Measurements from ENCODE around the gene DGCR2.
"Not testable (repeated sequence)": the region's sequence is repeated elsewhere in the genome, so short reads cannot be mapped to it uniquely, and the experiment has no call there.

The DGCR2 gene

DNA sequence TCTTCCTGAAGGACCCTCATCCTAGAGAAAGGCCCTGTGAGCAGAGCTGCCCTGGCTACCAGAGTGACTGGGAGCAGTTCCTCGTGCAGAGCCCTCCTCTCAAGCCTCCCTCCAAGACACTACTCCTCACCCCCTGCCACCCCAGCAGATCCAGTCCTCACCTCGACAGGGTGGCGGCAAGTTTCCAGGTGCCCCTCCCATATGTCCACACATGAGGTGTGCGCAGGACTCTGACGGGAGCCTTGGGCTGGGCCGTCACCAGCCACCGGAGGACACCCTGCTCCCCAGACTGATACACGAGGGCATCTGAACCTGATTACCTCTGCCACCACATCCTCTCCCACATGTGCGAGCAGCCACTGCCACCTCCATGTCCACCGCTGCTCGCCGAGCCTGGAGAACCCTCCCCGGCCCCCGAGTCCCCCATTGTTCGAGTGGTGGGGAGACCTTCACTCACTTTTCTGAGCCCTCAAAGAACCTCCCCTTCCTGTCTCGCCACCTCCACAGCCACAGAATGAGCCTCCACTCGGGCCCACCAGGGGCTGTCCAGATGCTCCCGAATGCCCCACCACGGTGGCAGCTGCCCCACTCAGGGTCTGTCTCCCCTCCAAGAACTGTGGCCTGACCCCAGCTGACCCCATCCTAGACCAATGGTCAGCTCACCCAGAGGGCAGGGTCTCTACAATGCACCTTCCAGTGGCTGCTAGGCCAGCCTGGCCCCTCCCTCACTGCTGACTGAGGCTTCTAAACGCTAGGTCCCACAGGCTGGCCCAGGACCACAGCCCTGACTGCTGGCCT, 62.5 kb downstream of the DGCR2 start:
- no peak for DNase-seq (ENCODE audit: low spot score)

DNA sequence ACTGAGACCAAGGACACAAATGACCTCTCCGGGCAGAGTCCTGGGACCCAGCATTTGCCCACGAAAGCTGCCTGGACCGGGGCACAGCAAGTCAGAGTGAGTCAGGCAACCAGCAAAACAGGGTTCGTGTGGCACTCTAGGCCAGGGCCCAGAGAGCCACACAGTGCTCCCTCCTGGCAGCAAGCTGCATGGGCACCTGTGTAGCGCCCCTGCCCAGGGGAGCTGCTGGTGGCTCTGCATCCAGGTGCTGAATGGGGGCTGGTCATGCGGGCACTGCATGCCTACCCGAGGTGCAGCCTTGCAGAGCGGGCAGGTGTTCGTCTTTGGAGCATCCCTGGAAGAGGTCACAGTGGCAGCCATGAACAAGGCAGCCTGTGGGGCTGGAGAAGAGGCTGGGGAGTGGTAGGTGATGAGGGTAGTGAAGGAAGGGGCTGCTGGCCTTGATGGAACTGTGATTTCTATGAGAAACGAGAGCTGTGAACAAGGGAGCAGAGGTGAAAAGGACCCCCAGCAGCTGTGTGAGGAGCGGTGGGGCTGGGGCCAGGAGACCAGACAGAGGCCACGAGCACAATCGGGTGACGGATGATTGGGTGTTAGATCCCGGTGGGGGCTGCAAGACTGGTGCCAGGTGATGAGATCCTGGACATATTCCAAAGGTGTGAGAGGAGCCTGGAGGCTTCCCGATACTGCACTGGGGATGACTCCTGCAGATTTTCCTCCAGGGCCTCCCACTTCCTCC, 63.3 kb downstream of the DGCR2 start:
- no peak for DNase-seq (ENCODE audit: low spot score)

DNA sequence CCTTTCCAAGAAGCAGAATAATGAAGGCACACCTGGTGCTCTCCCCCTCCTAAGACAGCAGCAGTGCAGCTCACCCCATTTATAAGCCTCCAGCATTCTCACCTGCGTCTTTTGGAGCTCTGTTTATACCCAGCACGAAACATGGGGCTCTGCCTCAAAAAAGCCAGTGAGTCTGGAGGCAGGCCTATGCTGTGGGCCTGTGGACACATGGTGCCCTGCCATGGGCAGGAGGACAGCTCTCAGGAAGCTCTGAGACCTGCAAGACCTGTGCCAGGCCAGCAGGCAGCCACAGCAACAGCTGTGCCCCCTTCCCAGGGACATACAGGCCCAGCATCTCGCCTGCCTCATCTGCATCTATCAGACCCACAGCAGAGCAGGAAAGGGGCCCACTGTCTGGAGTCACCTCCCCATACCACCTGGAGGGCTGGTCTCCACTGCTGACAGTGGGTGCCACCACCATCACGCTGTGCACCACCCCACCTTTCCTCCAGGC, 64.2 kb downstream of the DGCR2 start:
- DNase-seq (ENCODE audit: low spot score) = no peak

DNA sequence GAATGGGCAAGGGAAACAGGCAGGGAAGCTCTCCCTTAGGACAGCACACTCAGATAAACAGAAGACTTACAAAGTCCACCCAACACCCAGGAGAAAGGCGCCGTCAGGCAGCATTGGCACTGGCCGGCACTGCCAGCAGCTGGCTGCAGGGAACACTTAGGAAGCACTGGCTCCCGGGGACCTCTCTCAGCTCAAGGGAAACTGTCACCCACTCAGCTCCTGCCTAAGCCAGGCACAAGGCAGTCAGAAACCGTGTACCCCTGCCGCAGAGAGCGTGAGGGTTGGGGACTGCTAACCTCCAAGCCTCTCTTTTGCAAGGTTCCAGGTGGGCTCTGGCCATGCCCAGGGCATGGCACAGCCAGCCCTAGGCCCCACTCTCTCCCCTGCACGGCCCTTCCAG, 64.7 kb downstream of the DGCR2 start:
- no peak for DNase-seq (ENCODE audit: low spot score)

DNA sequence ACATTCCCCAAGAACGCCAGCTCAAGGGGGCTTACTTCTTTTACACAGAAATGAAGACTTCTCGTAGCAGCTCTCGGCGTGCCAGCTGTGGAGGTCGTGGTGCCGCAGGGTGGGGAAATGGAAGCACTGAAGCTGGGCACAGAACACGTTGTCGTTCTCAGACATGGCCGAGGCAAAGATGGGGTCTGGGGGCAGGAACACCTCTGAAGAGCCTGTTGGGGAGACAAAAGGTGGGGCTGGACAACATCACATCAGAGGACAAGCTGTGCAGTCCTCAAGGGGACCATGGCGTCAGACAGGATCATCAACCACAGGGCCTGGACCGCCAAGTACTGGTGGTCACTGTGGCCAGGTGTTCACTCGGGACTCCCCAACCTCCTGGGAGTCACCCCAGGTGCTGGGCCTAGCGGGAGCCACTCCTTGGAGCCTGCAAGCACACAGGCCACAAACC, 65.2 kb downstream of the DGCR2 start:
- no peak for DNase-seq (ENCODE audit: low spot score)

DNA sequence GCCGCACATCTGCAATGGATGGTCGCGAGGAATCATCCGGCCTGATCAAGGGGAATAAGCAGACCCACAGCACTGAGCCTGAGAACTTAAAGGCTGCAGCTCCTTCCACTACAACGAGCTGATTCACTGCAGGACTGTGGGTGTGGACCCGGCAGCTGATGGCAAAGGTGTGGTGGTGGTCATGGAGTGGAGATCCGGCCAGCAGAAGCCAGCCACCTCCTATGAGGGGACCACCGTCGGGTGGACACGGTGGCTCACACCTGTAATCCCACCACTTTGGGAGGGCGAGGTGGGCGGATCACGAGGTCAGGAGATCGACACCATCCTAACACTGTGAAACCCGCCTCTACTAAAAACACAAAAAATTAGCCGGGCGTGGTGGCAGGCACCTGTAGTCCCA, 66.4 kb downstream of the DGCR2 start:
- no peak for DNase-seq (ENCODE audit: low spot score)

DNA sequence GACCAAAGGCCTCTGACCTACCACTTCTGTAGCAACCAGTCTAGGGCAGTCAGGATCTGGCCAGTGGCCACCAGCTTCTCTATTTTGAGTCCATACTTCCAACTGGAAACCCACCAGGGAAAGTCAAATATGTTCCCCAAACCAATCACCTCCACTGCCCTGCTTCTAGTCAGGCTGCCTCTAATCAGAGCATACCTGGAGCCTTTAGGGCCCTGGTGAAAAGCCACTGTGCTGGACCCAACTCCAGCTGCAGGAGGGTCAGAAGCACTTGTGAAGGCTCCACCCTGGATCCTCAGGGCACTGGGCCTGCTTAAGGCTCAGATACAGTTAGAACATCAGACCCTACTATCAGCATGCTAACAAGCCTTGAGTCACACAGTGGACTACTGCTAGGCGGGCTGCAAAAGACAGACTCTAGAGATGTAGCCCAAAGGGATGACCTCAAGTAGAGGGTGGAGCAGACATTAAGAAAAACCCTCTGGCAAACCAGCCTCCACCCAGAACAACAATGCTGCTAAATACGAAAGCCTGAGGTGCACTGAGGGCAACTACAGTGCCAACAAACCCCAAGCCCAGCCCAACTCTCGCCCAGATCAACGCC, 69.2 kb downstream of the DGCR2 start:
- DNase-seq (ENCODE audit: low spot score) = no peak

DNA sequence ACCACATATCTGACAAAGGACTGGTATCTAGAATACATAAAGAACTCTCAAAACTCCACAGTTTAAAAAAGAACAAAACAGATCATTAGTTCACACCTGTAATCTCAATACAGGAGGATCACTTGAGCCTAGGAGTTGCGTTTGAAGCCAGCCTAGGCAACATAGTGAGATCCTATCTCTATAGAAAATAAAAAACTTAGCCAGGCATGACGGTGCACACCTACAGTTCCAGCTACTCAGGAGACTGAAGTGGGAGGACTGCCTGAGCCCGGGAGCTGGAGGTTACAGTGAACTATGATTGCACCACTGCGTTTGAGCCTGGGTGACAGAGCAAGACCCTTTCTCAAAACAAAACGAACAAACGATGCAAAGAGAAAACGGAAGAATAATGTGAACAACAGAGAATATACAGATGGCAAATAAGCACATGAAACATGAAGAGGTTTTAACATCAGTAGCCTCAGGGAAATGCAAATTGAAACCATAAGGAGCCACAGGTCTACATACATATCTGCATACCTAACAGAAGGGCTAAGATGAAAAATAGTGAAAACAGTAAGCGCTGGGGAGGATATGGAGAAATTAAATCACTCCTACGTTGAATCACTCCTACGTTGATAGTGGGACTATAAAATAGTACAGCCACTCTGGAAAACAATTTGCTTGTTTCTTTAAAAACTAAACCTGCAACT, 70.7 kb downstream of the DGCR2 start:
- no peak for DNase-seq (ENCODE audit: low spot score)

DNA sequence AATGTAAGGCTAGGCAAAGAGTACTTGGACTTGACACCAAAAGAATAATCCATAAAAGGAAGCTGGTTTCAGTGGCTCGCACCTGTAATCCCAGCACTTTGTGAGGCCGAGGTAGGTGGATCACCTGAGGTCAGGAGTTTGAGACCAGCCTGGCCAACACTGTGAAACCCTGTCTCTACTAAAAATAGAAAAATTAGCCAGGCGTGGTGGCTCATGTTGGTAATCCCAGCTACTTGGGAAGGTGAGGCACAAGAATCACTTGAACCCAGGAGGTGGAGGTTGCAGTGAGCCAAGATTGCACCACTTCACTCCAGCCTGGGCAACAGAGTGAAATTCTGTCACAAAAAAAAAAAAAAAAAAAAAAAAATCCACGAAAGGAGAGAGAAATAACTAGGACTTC, 71.4 kb downstream of the DGCR2 start:
- DNase-seq (ENCODE audit: low spot score) = not testable (repeated sequence)

DNA sequence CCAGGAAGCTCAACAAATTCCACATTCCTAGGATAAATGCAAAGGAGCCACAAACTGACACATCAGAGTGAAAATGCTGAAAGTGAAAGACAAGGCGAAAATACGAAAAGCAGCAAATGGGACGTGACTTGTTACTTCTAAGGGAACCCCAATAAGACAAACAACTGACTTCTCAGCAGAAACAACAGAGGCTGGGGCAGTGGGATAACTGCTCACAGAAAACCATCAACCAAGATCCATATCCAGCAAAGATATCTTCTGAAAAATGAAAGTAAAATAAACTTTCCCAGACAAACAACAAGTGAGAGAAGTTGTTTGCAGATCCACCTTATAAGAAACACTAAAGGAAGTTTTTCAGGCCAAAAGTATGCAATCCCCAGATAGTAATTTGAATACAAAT, 72.1 kb downstream of the DGCR2 start:
- no peak for DNase-seq (ENCODE audit: low spot score)

DNA sequence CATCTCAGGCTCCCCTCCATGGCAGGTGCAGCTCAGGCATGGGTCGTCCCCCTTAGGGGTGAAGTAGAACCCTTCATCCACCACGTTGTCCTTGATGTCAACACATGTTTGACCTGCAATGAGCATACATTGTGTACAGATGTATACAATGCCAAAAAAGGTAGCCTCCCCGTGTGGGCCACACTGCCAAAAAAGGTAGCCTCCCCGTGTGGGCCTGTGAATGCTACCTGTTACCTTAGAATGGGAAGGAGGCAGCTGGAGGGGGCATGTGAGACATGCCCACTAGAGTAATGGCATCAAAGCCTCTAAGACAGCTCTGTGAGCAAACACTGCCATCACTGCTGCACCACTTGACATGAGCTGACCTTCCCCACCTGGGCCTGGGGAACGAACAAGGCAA, 73.7 kb downstream of the DGCR2 start:
- DNase-seq (ENCODE audit: low spot score) = no peak

DNA sequence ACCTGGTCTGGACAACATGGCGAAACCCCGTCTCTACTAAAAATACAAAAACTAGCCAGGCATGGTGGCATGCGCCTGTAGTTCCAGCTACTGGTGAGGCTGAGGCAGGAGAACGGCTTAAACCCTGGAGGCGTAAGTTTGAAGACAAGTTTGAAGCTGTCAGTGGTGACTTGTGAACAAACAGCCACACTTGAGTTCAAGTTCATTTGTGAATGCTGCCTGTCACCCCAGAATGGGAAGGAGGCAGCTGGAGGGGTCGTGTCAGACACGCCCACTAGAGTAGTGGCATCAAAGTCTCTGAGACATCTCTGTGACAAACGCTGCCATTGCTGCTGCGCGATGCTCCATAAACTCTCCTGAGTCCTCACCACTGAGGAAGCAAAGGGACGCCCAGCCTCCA, 74.2 kb downstream of the DGCR2 start:
- no peak for DNase-seq (ENCODE audit: low spot score)

DNA sequence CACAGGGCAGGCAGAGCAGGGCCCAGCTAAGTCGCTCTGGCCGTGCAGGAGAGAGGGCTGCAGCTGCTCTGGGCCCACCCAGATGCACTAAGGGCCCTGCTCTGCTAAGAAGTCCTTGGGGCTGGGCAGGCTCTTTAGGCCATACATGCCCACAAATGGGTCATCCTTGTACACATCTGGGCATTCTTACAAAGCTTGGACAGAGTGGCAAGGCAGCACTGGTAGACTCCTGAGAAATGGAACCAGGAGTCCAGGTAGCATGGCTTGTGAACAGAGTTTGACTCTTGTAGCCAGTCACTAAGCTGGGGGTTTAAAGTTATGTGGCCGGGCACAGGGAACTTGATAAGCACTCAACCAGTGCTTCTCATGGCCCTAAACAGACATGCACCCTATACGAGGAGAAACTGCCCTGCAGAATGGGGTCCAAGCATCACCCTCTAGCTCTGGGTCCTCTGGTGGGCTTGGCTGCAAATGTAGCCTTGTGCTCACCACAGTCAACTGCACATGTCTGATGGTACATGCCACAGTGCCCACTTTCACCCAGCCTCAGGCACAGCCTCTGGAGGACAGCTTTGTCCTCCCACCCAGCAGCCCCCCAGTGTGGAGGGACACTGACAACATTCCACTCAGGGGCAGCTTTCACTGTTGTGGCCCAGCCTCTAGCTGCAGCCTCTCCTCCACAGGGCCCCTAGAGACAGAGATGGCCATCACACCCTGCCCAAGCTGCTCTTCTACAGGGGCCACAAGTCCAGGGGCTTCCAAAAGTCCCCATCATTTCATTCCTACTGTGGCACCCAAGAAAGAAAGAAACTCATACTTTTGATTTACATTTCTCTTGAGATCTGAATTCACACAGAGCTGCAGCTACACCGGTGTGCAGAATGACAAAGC, 75.2 kb downstream of the DGCR2 start:
- DNase-seq (ENCODE audit: low spot score) = no peak

DNA sequence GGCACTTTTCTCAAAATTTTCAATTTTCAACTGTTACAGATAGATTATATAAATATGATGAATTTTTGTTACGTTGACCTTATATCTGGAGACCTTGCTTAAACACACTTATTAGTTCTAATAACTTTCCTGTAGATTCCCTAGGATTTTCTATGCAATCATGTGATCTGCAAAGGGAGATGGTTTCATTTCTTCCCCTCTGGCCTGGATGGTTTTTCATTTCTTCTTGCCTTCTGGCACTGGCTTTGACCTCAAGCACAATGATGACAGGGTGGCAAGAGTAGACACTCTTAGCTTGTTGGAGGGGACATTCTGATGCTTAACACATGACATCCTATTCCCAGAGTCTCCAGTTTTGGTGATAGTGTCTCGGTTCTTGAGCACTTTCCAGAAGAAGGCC, 75.9 kb downstream of the DGCR2 start:
- DNase-seq (ENCODE audit: low spot score) = no peak

DNA sequence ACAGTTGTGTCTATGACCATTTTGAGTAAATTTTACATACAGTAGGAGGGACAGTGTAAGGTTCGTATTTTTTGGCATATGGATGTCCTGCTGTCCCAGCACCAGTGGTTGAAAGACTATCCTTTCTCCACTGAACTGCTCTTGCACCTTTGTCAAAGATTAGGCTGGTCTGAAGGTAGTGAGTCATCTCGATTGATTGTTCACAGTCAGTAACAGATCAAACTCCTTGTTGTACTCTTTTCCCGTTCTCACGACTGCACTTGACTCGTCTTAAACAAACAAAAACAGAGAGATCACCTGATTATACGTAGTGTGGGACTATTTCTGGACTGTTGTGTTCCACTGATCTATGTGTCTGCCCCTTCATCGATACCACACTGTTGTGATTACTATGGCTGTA, 77.1 kb downstream of the DGCR2 start:
- DNase-seq (ENCODE audit: low spot score) = no peak

DNA sequence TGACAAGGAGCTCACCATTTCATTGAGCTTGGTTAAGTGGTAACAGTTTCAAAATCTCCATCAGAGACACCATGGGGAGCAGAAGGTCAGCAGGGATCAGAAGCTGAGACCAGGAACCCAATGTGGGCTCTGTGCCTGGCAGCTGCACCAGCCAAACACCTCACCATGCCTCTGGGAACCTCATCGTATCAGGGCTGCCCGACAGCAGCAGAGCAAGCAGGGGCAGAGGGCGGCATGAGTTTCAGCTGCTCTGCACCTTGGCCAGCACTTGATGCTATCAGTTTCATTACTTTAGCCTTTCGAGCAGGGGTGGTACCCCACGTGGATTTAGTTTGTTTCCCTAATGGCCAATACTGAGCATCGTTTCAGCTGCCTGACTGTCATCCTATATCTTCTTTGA, 77.8 kb downstream of the DGCR2 start:
- DNase-seq (ENCODE audit: low spot score) = no peak

DNA sequence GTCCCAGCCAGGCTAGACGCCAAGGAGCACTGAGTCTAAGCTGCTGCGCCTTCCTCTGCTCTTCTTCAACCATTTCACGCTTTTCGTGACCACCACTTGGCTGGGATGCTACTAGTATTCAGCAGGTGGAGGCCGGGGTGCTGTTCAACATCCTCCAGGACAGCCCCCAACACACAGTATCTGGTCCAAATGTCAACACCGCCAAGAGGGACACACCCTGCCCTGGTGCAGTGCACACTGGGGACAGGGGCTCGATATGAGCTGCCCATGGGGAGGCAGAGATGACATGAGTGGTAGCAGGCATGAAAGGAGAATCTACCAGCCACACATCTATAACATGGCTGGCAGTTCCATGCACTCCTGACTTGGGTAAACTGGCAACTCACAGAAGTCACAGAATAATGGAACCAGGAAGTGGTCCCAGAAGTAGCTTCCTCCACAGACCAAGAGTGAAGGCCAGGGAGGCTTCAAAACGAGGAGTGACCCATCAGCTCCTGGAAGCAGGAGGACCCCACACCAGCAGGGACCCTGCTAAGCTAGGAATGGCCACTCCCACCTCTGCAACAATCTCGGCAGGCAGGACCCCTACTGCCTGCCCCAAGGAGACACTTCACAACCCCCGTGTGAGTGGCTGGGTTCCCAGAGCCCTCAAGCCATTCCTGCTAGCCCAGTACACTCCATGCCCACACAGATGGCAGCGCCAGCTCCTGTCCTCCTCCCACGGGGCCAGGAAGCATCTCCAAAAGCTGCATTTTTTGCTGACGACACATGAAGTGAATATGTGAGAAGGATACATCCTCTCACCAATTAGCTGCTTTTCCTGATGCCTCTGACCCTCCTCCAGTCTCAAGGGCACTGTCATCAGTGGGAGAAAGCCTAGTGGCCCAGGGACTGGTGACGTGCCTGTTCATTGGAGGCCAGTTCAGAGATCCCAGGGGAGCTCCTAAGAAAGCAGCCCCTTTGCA, 78.8 kb downstream of the DGCR2 start:
- no peak for DNase-seq (ENCODE audit: low spot score)

DNA sequence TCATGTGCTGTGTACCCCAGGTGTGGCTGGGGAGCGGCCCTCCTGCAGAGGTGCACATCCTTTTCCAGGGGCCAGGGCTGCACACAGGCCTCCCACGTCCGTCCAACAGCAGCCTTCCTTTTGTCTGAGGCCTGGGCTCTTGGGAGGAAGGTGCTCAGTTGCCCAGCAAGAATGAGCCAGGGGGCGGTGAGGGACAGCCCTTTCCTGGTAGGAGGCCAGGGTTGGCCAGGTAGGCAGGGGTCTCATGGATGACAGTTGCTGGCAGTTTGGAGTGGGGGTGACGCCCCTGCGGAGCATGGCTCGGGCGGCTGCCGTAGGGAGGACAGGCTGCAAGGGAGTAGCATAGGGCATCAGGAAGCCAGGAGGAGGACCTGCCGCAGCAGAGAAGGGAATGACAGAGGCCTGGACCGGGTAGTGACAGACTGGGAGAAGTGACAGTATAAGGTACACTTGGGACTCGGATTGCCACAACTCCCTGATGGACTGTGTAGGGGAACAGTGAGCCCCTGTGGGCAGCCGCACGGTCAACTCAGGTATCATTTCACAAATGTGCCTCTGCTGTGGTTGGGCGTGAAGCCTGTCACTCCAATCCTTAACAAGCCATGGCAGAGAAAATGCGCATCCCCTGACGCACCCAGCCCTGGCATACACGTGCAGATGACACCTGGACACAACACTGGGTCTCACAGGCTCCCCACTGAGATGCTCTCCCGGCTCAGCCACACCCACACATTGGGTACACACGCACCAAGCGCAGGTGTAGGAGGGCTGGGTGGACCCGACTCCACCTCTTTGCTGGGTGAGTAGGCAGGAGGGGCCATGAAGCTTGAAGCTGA, 79.7 kb downstream of the DGCR2 start:
- DNase-seq (ENCODE audit: low spot score) = no peak

DNA sequence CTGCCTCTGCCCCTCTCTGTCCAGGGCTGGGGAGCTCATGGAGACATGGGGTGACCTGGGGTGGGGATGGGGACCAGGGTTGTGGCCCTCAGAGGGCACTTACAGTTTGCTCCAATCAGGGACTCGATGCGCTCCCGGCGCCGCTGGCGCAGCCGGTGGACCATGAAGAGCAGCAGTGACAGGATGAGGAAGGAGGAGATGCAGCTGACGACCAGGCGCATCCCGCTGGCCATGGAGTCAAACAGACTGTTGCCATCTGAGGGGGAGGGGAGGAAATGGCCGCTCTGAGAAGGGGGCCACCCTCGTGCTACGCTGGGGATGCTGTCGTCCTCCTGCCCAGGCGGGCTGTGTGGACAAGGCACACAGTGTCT, 80.5 kb downstream of the DGCR2 start:
- DNase-seq (ENCODE audit: low spot score) = no peak

All from activated CD4-positive, alpha-beta T cell treated with anti-CD3 and anti-CD28 coated beads, Interleukin-2, Interleukin-4, amounts not matched to agents 100 ng/mL and 50 ng/mL, durations not matched to agents 16 hours and 8 hours (primary cell).